Fibroblast of mammary gland (primary cell): ENCODE results near the gene ZC3H15.
"Not testable (repeated sequence)": the region's sequence is repeated elsewhere in the genome, so short reads cannot be mapped to it uniquely, and the experiment has no call there.

Experiments
- DNase-seq: peaks from one replicate; pipeline ENCODE4 v3.0.0-alpha.2; 2010; ENCODE audit warnings: low read depth
- H3K4me3 ChIP-seq: 2 replicates; pipeline ENCODE4 v1.5.1; 2011; ENCODE audit warnings: low read depth, mild to moderate bottlenecking, low read length, moderate library complexity; ENCODE audit not compliant: control insufficient read depth
- TF ChIP-seq, protein P1 (sequence below): conservative IDR thresholded peaks from 2 replicates; pipeline ENCODE4 v1.5.1; 2011; ENCODE audit warnings: low read depth, low read length, inconsistent platforms; ENCODE audit not compliant: control insufficient read depth, insufficient read depth

The ZC3H15 gene

GRCh38 chr2:186455613-186456012 lies 30.4 kb upstream of the ZC3H15 start:
- H3K4me3 ChIP-seq = no peak overlapping the region
- DNase-seq = no peak
- TF ChIP-seq, protein P1, sequence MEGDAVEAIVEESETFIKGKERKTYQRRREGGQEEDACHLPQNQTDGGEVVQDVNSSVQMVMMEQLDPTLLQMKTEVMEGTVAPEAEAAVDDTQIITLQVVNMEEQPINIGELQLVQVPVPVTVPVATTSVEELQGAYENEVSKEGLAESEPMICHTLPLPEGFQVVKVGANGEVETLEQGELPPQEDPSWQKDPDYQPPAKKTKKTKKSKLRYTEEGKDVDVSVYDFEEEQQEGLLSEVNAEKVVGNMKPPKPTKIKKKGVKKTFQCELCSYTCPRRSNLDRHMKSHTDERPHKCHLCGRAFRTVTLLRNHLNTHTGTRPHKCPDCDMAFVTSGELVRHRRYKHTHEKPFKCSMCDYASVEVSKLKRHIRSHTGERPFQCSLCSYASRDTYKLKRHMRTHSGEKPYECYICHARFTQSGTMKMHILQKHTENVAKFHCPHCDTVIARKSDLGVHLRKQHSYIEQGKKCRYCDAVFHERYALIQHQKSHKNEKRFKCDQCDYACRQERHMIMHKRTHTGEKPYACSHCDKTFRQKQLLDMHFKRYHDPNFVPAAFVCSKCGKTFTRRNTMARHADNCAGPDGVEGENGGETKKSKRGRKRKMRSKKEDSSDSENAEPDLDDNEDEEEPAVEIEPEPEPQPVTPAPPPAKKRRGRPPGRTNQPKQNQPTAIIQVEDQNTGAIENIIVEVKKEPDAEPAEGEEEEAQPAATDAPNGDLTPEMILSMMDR = no peak

DNA sequence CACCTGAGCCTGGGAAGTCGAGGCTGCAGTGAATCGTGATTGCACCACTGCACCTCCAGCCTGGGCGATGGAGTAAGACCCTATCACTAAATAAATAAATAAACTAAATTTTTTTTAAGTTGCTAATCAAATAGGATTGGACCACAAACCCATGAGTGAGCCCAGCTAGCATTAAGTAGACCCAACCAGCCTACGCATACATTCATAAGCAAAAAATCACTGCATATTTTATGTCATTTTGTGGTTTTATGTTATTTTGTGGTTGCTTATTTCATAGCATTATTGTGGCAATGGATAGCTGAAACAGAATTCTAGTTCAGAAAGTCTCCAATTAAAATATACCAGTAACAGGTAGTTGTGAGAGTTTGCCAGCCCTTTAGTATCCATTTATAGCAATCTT lies 29.1 kb upstream of the ZC3H15 start:
- DNase-seq = peak; percentile 91
- no peak overlapping the region for H3K4me3 ChIP-seq
- TF ChIP-seq, protein P1 = no peak

DNA sequence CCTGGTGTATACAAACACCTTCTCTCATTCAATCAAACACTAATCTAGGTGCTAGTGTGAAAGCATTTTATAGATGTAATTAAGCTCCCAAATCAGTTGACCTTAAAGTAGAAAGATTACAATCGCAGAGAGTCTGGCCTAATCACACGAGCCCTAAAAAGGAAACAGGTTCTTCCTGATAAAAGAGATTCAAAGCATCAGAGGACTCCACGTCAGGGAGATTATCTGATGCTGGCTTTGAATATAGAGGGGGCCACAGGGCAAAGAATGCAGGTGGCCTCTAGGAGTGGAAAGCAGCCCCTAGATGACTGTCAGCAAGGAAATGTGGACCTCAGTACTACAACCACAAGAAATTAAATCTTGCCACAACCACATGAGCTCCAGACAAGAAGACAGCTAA lies 28.2 kb upstream of the ZC3H15 start:
- TF ChIP-seq, protein P1 = no peak
- no peak overlapping the region for H3K4me3 ChIP-seq
- DNase-seq = no peak

DNA sequence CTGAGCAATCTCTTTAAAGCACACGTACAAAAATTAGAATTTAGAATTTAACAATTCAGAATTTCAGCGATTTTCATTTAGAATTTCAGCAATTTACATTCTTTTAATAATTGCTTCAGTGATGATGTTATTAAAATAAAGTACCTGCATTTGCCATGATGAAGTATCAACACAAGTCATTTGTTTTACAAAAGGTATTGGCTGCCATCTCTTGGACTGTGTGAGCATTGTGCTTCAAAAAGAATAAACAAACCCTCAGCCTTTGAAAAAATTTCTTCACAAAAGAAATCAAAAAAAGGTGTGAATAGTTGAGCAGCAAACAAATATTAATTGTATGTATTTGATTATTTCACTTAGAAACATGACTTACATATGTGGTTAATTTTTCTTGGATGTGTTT lies 27.1 kb upstream of the ZC3H15 start:
- H3K4me3 ChIP-seq = no peak overlapping the region
- TF ChIP-seq, protein P1 = peak; percentile 32
- DNase-seq = peak; percentile 49

DNA sequence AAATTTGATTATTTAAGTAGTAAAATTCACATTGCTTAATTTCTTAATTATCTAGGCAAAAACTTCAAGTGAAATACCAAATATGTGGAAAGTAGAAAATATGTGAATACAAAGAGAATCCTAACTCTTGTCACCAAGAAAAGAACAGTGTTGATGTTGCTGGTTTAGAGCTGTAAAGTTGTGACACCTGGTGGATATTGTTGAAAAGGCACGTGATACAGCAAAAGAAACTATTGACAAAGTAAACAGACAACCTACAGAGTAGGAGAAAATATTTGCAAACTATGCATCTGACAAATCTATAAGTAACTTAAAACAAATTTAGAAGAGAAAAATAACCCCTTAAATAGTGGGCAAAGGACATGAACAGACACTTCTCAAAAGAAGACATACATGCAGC lies 25.6 kb upstream of the ZC3H15 start:
- TF ChIP-seq, protein P1 = peak; percentile 46
- H3K4me3 ChIP-seq = no peak overlapping the region
- peak; percentile 38 for DNase-seq

DNA sequence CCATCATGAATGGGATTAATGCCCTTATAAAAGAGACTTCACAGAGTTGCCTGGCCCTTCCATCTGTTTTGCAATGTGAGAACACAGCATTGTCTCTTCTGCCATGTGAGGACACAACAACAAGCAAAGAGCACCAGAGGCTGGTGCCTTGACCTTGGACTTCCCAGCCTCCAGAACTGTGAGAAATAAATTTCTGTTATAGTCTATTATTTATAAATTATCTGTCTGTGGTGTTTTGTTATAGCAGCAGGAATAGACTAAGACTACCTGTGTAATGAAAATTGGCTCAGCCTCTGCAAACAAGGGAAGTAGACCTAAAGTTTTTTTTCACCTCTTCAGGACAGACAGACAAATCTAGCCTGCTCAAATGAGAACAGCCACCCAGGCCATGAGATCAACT lies 19.3 kb upstream of the ZC3H15 start:
- no peak overlapping the region for H3K4me3 ChIP-seq
- TF ChIP-seq, protein P1 = no peak
- no peak for DNase-seq

DNA sequence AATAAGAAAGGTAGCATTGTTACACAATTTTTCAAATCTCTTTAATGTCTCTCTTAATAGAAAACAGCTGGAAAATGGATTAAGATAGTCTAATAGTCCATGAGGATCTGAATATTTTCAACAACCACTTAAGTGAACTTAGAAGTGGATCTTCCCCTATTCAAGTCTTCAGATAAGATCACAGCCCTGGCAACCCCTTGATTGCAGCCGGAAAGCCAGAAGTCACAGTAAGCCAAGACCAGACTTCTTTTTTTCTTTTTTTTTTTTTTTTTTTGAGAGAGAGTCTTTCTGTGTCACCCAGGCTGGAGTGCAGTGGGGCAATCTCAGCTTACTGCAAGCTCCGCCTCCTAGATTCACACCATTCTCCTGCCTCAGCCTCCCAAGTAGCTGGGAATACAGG lies 18.6 kb upstream of the ZC3H15 start:
- DNase-seq = no peak
- TF ChIP-seq, protein P1 = no peak
- no peak overlapping the region for H3K4me3 ChIP-seq

DNA sequence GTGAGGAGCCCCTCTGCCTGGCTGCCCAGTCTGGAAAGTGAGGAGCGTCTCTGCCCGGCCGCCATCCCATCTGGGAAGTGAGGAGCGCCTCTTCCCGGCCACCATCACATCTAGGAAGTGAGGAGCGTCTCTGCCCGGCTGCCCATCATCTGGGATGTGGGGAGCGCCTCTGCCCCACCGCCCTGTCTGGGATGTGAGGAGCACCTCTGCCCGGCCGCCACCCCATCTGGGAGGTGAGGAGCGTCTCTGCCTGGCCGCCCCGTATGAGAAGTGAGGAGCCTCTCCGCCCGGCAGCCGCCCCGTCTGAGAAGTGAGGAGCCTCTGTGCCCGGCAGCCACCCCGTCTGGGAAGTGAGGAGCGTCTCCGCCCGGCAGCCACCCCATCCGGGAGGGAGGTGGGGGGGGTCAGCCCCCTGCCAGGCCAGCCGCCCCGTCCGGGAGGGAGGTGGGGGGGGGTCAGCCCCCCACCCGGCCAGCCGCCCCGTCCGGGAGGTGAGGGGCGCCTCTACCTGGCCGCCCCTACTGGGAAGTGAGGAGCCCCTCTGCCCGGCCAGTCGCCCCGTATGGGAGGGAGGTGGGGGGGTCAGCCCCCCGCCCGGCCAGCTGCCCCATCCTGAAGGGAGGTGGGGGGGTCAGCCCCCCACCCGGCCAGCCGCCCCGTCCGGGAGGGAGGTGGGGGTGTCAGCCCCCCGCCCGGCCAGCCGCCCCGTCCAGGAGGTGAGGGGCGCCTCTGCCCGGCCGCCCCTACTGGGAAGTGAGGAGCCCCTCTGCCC lies 13.2 kb upstream of the ZC3H15 start:
- not testable (repeated sequence) for DNase-seq, H3K4me3 ChIP-seq

- DNase-seq = not testable (repeated sequence)
These were observed 11.8 kb upstream of the ZC3H15 start for GRCh38 chr2:186474239-186474638.

More at GRCh38 chr2:186474239-186474638, 11.8 kb upstream of the ZC3H15 start:
- not testable (repeated sequence) for H3K4me3 ChIP-seq
